GM12892 (cell line): ENCODE data around the gene CEACAM8.

ENCODE experiments used
- DNase-seq: peaks from one replicate; pipeline ENCODE4 v3.0.0; 2011; ENCODE audit not compliant: insufficient read length
- FAIRE-seq: peaks from 2 replicates; lab custom pipeline; 2011; peaks lifted over from hg19 to GRCh38; lab: Jason Lieb, UNC
- POLR2A ChIP-seq: IDR thresholded peaks from 2 replicates; pipeline ENCODE4 v1.6.1; 2011; ENCODE audit warnings: low read depth, low read length, control low read depth
- POLR2AphosphoS5 ChIP-seq: IDR thresholded peaks from 2 replicates; pipeline ENCODE4 v1.6.1; 2011; ENCODE audit warnings: low read depth, low read length, control low read depth
- TAF1 ChIP-seq: IDR thresholded peaks from 2 replicates; pipeline ENCODE4 v1.6.1; 2011; ENCODE audit warnings: low read depth, mild to moderate bottlenecking, control low read depth, low read length, borderline replicate concordance

Gene CEACAM8

DNA sequence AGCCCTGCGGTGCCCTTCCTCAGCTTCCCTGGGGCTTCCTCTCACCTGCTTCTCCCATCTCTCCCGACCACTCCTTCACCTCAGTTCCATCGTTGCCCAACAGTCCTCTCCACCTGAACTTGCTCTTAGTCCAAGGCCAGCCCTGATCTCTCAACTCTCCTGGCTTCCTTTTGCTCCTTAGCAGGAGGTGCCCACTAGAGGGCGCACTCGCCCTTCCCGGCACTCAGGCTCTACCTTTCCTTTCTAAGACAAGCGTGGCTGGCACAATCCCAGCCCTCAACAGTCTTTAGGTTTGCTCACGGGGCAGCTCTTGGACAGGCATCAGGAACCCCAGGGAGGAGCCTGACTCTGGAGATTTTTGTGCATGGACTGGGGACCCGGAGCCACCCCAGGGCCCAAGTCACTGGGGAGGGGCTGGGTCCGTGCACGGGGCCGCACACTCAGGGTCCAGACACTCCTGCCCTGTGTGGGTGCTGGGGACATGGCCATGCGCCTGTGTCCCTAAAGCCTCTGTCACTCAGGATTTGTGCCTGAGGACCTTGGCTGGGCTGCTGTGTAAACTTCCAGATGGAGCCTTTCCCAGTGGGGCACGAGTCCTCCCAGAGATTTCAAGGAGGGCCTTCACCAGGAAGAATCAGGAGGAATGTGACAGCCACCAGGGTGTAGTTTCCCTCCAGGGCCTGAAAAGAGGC is 12.1 kb upstream of the CEACAM8 start:
- TF ChIP-seq TAF1 (no peak), POLR2A (no peak), POLR2AphosphoS5 (no peak)
- peak; percentile 49 for DNase-seq
- FAIRE-seq = peak; percentile 89

DNA sequence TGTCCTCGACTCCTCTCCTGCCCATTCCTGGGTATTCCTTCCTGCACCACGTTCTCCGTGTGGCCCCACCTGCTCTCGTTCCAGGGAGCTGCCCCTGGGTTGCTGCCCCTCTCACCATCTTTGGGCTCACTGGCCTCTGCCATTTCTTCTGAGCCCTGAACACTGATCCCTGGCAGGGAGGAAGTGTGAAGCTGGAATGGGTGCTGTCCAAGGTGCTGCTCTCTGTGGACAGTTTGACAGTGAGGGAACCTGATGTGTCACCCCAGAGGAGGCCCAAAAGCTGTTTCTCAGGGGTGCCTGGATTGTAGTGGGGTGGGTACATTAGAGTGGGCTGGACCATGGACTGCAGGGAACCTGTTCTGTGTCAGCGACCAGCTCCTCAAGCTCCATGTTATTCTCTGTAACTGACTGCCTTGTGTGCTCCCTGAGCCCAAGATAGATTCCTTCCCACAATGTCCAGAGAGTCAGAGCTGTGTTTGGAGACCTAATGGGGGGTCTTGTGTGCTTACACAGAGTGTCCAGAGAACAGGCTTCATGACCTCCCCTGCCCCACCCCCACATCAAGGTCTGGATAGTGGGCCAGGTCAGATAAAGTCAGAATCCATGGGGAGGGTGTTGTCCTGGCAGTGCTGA is 7.2 kb upstream of the CEACAM8 start:
- FAIRE-seq (no peak), DNase-seq (no peak)
- TF ChIP-seq POLR2AphosphoS5 (no peak), TAF1 (no peak), POLR2A (no peak)

DNA sequence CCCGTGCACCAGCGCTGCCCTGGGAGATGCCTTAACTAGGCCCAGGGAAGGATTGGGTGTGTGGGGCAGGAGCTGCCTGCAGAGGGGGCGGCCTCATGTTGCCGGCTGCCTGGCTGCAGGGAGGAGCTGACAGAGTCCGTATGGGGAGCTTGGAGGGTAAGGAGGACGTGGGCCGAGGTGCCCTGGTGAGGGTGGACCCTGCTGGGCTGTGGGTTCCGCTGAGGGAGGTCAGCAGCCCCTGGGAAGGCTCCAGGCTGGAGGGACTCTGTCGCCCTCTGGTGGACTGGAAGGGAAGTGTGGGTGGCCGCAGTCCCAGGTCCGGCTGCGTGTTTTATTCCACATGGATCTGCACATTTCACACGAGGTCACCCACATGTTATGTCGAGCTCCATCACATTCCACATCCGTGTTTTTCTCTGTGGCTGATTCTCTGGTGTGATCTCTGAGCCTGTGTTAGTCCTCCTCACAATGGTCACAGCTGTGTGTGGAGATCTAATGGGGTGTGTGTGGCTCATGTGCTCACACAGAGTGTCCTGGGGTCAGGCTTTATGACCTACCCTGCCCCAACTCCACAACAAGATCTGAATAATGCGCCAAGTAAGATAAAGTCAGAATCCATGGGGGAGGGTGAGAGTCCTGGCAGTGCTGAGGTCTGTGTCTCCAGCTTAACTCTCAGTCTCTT is 1.8 kb upstream of the CEACAM8 start:
- FAIRE-seq (peak; percentile 74), DNase-seq (peak; percentile 25)
- no peak for TF ChIP-seq POLR2A
- TF ChIP-seq POLR2AphosphoS5 = no peak
- TF ChIP-seq TAF1 = no peak

DNA sequence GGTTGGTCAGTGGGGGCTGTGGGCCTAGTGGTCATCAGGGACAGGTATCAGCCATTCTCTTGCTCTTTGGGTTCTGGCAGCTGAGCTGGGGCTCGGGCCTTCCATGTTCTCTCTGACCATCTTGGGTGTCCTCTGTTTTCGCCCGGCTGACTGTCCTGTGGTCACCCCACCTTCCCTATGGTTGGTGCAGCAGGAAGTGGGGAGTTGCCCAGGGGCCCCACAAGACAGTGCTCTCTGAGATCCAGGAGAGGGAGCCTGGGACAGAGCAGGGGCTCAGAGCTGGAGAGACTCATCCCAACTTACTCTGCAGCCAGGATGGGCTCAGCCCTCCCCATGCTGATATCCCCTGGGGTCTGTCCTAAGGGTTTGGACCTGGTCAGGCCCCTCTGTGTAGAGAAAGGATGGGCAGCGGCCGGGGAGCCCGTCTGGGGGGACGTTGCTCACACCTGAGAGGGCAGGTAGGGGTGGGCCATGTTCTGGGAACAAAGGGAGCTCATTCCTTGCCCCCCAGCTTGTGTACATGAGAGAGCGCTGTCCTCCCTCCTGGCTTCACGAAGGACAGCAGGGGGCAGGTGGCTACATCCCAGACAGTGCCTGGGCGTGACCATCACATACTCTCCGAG is 937 bp upstream of the CEACAM8 start:
- FAIRE-seq = no peak
- no peak for DNase-seq
- TF ChIP-seq POLR2A = no peak

DNA sequence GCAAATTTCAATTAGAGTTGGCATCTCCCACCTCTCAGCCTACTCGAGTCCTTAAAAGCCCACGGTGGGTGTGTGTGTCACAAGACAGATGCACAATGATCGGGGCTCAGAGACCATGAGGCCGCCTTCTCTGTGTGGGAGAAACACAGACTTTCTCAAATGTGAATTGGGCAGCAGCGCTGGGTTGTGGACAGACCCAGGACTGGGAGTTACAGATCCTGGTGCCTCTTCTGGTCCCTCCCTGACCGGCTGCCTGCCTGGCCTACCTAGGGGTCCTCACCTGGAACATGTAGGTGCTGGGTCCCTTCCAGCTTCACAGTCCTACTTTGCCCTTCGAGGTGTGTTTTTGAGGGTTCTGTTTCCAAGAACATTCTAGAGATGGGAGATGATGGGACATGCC is 4.9 kb downstream of the CEACAM8 start:
- no peak for TF ChIP-seq POLR2A
- no peak for TF ChIP-seq TAF1
- TF ChIP-seq POLR2AphosphoS5 = no peak
- DNase-seq (no peak), FAIRE-seq (no peak)

DNA sequence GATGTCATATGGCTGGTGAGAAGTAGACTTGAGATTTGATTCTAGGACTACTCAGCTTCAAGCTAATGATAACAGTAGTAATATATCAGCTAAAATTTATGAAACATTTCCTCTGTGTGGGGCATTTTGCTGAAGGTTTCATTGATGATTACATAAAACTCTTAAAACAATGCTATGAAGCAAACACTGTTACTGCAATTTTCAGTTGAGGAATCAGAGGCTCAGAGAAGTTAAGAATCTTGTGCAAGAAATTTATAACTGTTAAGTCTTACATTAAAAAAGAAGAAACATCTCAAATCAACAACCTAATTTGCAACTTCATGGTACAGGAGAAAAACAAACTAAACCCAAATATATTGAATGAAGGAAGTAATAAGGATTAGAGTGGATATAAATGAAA is 10.3 kb downstream of the CEACAM8 start:
- TF ChIP-seq POLR2A = no peak
- no peak for TF ChIP-seq POLR2AphosphoS5
- TF ChIP-seq TAF1 = no peak
- DNase-seq (no peak), FAIRE-seq (no peak)

DNA sequence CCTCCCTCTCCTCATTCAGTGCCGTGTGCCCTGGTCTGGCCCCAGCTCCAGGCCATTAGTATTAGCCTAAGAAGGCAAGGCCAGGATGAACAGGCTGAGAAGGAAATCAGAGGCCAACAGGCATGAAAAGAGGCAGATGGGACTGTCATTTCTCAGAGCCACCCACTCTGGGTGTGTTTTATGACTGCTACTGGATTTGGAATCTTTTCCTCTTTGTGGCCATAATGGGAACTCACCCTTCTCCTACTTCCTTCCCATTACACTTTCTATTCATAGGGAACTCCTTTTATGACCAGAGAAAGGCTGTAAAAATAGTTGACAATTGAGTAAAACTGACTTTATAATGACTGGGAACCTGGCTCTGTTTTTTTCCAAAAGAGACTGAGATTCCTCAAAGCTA is 17.7 kb downstream of the CEACAM8 start:
- no peak for FAIRE-seq
- DNase-seq = no peak
- TF ChIP-seq POLR2AphosphoS5 = no peak
- no peak for TF ChIP-seq TAF1
- TF ChIP-seq POLR2A = no peak

DNA sequence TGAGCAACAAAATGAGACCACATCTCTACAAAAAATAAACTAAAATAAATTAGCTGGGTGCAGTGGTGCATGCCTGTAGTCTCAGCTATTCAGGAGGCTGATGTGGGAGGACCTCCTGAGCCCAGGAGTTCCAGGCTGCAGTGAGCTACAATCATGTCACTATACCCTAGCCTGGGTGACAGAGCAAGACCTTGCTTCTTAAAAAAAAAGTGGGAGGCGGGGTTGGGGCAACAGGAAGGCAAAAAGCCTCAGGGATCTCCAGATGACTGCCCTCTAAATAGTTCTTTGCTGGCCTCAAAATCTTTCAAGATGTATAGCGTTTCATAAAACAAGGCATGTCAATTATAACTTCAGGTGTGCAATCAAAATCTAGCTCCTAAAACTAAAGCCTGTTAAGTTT is 18.5 kb downstream of the CEACAM8 start:
- FAIRE-seq = no peak
- DNase-seq = no peak
- TF ChIP-seq TAF1 (no peak), POLR2A (no peak), POLR2AphosphoS5 (no peak)

DNA sequence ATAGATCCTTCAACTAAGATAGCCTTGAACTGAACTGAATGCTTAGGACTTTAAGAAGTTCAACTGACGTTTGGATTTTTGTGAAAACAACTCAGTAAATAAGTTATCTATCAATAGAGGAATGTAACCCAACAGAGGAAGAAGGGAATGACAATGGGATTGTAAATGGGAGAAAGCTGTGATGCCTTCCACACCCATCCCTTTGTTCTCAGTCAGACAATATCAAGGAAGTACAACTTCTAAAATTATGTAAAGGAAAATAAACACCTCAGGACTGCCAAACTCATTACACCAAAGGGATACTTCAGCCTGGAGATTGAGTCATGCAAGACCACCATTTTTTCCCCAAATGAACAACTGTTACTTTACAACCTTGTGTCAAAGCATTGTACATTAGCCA is 21.1 kb downstream of the CEACAM8 start:
- FAIRE-seq (no peak), DNase-seq (no peak)
- TF ChIP-seq POLR2AphosphoS5 (no peak), POLR2A (no peak), TAF1 (no peak)

DNA sequence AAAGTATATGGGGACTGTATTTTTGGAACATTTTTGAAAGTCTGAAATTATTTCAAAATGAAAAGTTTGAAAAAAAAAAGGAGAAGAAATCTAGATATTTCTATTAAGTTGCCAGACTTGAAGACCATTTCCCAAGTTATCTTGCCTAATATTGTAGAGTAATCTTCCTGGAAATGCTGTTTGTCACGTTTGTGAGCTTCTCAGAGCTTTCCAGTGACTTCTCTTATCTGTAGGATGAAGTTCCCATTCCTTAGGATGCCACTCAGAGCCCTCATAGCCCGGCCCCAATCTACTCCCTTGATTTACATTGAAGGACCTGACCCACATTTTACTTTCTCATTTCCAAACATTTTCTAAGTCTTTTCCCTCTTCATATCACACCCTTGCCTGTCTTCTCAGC is 23.6 kb downstream of the CEACAM8 start:
- TF ChIP-seq TAF1 (no peak), POLR2A (no peak), POLR2AphosphoS5 (no peak)
- DNase-seq = no peak
- FAIRE-seq = no peak

DNA sequence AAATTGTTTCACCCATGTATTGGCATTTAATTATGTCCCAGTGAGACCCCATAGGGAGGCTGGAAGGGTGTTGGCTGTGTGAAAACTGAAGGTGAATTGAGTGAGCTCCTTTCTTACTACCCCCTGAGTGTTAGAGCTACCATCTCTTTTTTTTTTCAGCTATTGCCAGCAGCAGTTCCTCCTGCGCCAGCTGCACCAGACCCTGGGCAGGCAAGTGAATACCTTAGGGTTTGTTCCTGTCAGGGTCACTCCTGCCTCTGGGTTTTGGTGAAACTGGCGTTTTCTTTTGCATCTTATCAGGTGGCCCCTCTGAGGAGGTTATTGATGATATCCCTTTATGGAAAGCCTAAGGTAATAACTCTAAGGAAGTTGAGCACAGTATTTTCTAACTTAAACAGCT is 25.5 kb downstream of the CEACAM8 start:
- no peak for TF ChIP-seq POLR2A
- no peak for TF ChIP-seq TAF1
- TF ChIP-seq POLR2AphosphoS5 = no peak
- FAIRE-seq = no peak
- DNase-seq = no peak
